Tongue (tissue), 2 donors: ENCODE data around the gene MAML3. TPM values are rescaled to one million over a fixed set of nuclear protein-coding genes. Genes with fewer than 3 reads are reported as not detected.

Source experiments
- DNase-seq: peaks from one replicate; pipeline ENCODE4 v3.0.0-alpha.2; 2015
- total RNA-seq: library from RNA; depleted of rRNA; stranded (reverse); fragments of >200 nt; gene quantifications from one replicate; pipeline ENCODE4 v1.2.3, GENCODE V29; 2014

Gene MAML3
- total RNA-seq, 1 donor from 2014 or later = 7.0 TPM

- no peak for DNase-seq
Observed at GRCh38 chr4:139781066-139781465, 372.9 kb downstream of the MAML3 start.

GRCh38 chr4:139779691-139780090 is 374.3 kb downstream of the MAML3 start:
- no peak for DNase-seq

- no peak for DNase-seq
Observed at GRCh38 chr4:139777757-139778156, 376.2 kb downstream of the MAML3 start.

- DNase-seq = no peak
Observed at GRCh38 chr4:139776235-139776634, 377.7 kb downstream of the MAML3 start.

GRCh38 chr4:139774759-139775487 is 379.1 kb downstream of the MAML3 start:
- DNase-seq = no peak

- no peak for DNase-seq
Observed at GRCh38 chr4:139773560-139774318, 380.2 kb downstream of the MAML3 start.

- peak; percentile 73 for DNase-seq
Observed at GRCh38 chr4:139770361-139770760, 383.6 kb downstream of the MAML3 start.

- no peak for DNase-seq
Observed at GRCh38 chr4:139769364-139769763, 384.6 kb downstream of the MAML3 start.

GRCh38 chr4:139768896-139769295 is 385.1 kb downstream of the MAML3 start:
- DNase-seq = no peak

- DNase-seq = no peak
Observed at GRCh38 chr4:139768366-139768765, 385.6 kb downstream of the MAML3 start.

- DNase-seq = no peak
Observed at GRCh38 chr4:139767585-139767984, 386.4 kb downstream of the MAML3 start.

- no peak for DNase-seq
Observed at GRCh38 chr4:139767168-139767567, 386.8 kb downstream of the MAML3 start.

GRCh38 chr4:139764686-139765310 is 389.2 kb downstream of the MAML3 start:
- no peak for DNase-seq

GRCh38 chr4:139764182-139764581 is 389.8 kb downstream of the MAML3 start:
- DNase-seq = no peak

- DNase-seq = peak; percentile 80
Observed at GRCh38 chr4:139763672-139764071, 390.3 kb downstream of the MAML3 start.

- peak; percentile 74 for DNase-seq
Observed at GRCh38 chr4:139763205-139763604, 390.8 kb downstream of the MAML3 start.

- DNase-seq = no peak
Observed at GRCh38 chr4:139762720-139763119, 391.3 kb downstream of the MAML3 start.

- DNase-seq = no peak
Observed at GRCh38 chr4:139761461-139761860, 392.5 kb downstream of the MAML3 start.

GRCh38 chr4:139760567-139760966 is 393.4 kb downstream of the MAML3 start:
- DNase-seq = no peak

- no peak for DNase-seq
Observed at GRCh38 chr4:139759097-139759496, 394.9 kb downstream of the MAML3 start.

- no peak for DNase-seq
Observed at GRCh38 chr4:139756391-139757180, 397.4 kb downstream of the MAML3 start.

- peak; percentile 77 for DNase-seq
Observed at GRCh38 chr4:139754938-139755337, 399.0 kb downstream of the MAML3 start.
